BLaER1 (cell line): Measurements from ENCODE around the gene CALCOCO2.

Experiments used
- H3K27ac ChIP-seq: shearing (Covaris generic); formaldehyde crosslinking; 2 replicates; pipeline ENCODE4 v1.8.1; 2022
- H3K27me3 ChIP-seq: shearing (Covaris generic); formaldehyde crosslinking; 2 replicates; pipeline ENCODE4 v1.8.1; 2022
- H3K36me3 ChIP-seq: shearing (Covaris generic); formaldehyde crosslinking; 2 replicates; pipeline ENCODE4 v1.8.1; 2022
- H3K4me1 ChIP-seq: shearing (Covaris generic); formaldehyde crosslinking; 2 replicates; pipeline ENCODE4 v1.8.1; 2022
- H3K4me2 ChIP-seq: shearing (Covaris generic); formaldehyde crosslinking; 2 replicates; pipeline ENCODE4 v1.8.1; 2022
- H3K4me3 ChIP-seq: shearing (Covaris generic); formaldehyde crosslinking; 2 replicates; pipeline ENCODE4 v1.8.1; 2022
- H3K9ac ChIP-seq: shearing (Covaris generic); formaldehyde crosslinking; 2 replicates; pipeline ENCODE4 v1.8.1; 2022
- H3K9me3 ChIP-seq: shearing (Covaris generic); formaldehyde crosslinking; 2 replicates; pipeline ENCODE4 v1.8.1; 2022
- H4K20me1 ChIP-seq: shearing (Covaris generic); formaldehyde crosslinking; 2 replicates; pipeline ENCODE4 v1.8.1; 2022
- Cebpa-rat ChIP-seq: shearing (Covaris generic); IDR thresholded peaks from 2 replicates; pipeline ENCODE4 v1.8.1; 2022

The CALCOCO2 gene

DNA sequence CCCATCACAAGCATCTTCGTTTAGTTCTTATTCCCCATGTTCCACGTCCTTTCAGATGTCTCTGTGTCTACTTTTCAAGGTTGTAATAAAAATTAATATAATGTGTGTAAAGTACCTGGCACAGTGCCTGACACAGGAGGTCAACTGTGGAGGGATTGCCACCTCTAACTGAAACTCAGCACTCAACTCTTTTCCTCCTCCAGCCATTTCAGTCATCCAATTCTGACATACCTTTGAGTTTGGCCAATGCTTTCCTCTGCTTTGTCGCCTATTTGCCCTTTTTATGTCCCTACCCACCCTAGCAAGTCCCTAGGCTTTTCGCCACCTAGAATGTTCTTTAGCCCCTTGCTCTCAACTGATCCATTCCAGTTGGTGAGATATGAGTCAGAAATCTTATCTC lies 78.9 kb downstream of the CALCOCO2 start:
- no peaks in the 10 kb centered on the region for H3K9me3 ChIP-seq
- no peaks in the 10 kb centered on the region for H3K27me3 ChIP-seq
- H3K36me3 ChIP-seq: peaks cover 51% of the 10 kb centered on the region
- H3K4me2 ChIP-seq: peak overlapping the region; percentile 90
- TF ChIP-seq Cebpa-rat: no peak
- H4K20me1 ChIP-seq: peaks cover 58% of the 10 kb centered on the region
- no peak overlapping the region for H3K9ac ChIP-seq
- H3K4me1 ChIP-seq: peaks cover 33% of the 10 kb centered on the region
- no peak overlapping the region for H3K27ac ChIP-seq
- peak overlapping the region; percentile 96 for H3K4me3 ChIP-seq

DNA sequence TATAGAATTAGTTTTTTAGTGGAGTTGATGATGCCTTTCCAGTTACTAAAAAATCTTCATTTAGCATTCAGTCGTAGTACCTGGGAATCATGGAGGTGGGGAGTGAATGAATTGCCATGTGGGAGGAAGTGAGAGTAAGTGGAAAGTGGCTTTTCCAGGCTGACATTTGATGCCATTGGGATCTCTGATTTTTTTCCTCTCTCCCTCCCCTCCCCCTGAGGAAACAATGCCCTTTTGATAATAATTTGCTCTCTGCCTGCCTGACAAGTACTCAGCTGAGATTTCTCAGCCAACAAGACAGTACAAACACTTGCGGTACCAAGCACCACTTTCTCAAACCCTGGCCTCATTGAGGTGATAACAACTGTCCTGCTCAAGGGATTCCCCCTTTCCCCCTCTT lies 79.5 kb downstream of the CALCOCO2 start:
- peak overlapping the region; percentile 90 for H3K4me2 ChIP-seq
- H3K9ac ChIP-seq: no peak overlapping the region
- H3K9me3 ChIP-seq: no peaks in the 10 kb centered on the region
- peaks cover 64% of the 10 kb centered on the region for H4K20me1 ChIP-seq
- H3K27ac ChIP-seq: no peak overlapping the region
- no peak overlapping the region for H3K4me3 ChIP-seq
- TF ChIP-seq Cebpa-rat: no peak
- peaks cover 57% of the 10 kb centered on the region for H3K36me3 ChIP-seq
- no peaks in the 10 kb centered on the region for H3K27me3 ChIP-seq
- H3K4me1 ChIP-seq: peaks cover 33% of the 10 kb centered on the region

DNA sequence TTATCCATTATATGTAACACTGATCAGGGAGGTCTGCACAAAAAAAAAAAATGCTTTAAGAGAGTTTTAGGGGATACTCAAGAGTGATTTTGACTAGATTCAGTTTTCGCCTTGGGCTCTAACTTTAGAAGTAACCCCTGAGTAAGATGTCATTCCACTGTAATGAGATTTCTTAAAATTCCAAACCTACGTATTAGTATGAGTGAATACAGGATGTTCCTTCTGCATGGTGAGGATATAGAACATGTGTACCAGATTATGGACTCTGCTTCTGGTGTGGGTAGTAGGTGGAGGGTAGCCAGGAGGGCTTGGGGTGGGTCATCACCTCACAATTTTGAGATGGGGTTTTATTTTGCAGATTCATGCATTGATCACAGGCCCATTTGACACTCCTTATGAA lies 81.6 kb downstream of the CALCOCO2 start:
- no peaks in the 10 kb centered on the region for H3K27me3 ChIP-seq
- H4K20me1 ChIP-seq: peaks cover 85% of the 10 kb centered on the region
- H3K9ac ChIP-seq: no peak overlapping the region
- H3K27ac ChIP-seq: no peak overlapping the region
- no peaks in the 10 kb centered on the region for H3K9me3 ChIP-seq
- H3K36me3 ChIP-seq: peaks cover 78% of the 10 kb centered on the region
- no peak overlapping the region for H3K4me3 ChIP-seq
- no peak overlapping the region for H3K4me2 ChIP-seq
- peaks cover 22% of the 10 kb centered on the region for H3K4me1 ChIP-seq
- no peak for TF ChIP-seq Cebpa-rat
